Measurements from ENCODE around the gene MYOG.

DNA sequence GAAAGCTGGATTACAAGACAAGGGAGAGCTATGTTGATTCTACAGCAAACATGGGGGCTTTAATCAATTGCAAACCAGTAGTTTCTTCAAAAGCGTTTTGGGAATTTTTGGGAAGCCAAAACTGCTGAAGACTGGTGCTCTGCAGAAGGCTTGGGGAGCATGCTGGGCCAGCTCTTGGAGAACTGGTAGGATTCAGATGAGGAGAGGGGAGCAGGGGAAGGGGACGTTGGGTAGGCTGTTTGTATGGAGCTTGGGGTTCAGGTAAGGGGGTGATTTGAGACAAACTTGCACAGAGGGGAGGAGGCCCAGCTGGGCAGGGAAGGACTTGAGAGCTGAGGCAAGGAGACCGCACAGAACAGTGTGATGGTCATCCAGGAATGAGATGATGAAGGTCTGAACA, 2.6 kb upstream of the MYOG start:
- TF ChIP-seq CTCF (IDR thresholded peaks at IDR 0.05) (no peak), EZH2 (IDR thresholded peaks at IDR 0.05; ENCODE audit: borderline replicate concordance, insufficient read depth, low read depth, low read length, poor library complexity, severe bottlenecking) (no peak)
